ENCODE results near the gene SORT1.
"Not testable (repeated sequence)": the region's sequence is repeated elsewhere in the genome, so short reads cannot be mapped to it uniquely, and the experiment has no call there.

The SORT1 gene

GRCh38 chr1:109396871-109397580 lies 692 bp downstream of the SORT1 start:
- no peak for DNase-seq

DNA sequence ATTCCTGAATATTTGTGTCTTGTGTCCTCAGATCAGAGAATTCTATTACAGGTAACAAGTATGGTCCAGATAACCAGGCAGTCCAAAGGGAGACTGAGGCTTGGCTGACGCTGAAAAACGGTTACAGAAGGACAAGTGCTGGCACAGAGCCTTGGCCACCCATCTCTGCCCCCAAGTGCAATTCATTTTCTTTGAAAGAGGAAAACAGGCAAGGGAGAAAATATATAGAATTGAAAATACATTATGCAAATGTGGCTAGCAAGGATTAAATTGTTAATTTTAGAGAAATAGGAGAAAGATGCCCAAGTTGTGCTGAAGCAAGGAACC lies 1.2 kb downstream of the SORT1 start:
- DNase-seq = no peak

GRCh38 chr1:109395602-109396512 lies 1.9 kb downstream of the SORT1 start:
- no peak for DNase-seq

GRCh38 chr1:109395282-109395599 lies 2.5 kb downstream of the SORT1 start:
- DNase-seq = not testable (repeated sequence)

GRCh38 chr1:109394591-109395281 lies 3.0 kb downstream of the SORT1 start:
- no peak for DNase-seq

- no peak for DNase-seq
These were observed 4.0 kb downstream of the SORT1 start for GRCh38 chr1:109393617-109394233.

DNA sequence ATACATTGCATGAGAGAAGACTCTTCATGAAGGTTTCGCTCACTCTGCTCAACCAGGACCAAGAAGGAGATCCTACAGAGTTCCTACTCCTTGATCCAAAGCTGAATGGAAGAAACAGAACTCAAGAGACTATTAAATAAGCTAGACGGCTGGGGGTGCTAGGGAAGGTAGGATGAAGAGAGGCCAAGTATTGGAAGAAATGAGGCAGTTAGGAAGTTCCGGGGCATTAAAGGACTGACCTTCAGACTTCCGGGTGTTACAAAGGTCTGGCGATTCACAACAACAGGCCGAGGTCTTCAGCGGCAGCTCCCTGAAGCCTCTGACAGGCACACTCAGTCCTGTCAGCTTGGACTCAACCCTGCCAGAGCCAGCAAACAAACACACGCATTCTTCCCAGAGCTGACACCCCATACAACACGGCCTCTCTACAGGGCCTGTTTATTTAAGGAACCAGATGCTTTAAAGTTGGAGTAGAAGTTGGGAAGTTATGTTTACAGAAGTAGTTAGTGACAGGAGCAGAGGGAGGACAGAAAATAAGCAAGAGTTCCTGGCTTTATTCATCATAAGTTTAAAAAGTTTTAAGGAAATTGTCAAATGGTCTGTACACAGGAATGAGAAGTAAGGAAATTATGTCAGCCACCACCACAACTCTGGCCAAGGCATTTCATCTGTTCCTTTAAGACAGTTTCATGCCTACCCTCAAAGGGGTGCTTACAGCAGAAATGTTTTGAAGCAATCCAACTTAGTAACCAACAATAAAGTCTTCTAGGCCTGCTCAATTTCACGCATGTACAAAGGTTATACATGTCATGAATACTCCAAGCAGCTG lies 4.7 kb downstream of the SORT1 start:
- no peak for DNase-seq

GRCh38 chr1:109392037-109392787 lies 5.5 kb downstream of the SORT1 start:
- no peak for DNase-seq

- DNase-seq = no peak
These were observed 6.1 kb downstream of the SORT1 start for GRCh38 chr1:109391626-109392025.

- DNase-seq = no peak
These were observed 6.6 kb downstream of the SORT1 start for GRCh38 chr1:109391157-109391556.

DNA sequence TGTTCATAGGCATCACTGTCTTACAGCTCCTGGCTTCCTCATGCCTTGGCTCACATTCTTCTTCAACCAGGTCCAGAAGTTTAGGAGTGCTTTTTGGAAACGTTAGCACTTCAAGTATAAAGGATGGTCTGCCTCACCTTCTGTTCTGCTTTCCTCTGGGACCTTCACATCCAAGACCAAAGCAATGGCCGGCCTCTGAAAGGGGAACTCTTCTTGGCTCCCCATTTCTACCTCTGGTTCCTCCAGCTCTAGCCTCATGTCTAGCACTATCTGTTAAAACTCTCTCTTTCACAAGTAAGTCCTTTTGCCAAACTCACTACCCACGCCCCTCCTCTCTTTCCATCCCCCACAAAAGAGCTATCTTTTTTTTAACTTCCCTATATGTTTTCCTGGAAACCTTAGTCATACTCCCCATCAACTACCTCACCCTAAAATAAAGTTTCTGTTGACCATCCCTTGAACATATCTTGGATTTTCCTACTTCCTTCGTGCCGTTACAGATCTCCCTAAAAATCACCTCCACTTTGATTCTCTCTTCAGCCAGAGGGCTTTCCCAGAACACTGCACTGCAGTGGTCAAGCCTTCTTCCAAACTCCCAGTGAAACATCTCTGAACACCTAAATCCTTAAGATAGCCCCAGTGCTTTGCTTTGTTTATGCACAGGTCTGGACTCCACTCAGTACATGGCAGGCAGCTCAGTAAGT lies 7.9 kb downstream of the SORT1 start:
- no peak for DNase-seq

GRCh38 chr1:109388884-109389637 lies 8.7 kb downstream of the SORT1 start:
- DNase-seq = no peak

DNA sequence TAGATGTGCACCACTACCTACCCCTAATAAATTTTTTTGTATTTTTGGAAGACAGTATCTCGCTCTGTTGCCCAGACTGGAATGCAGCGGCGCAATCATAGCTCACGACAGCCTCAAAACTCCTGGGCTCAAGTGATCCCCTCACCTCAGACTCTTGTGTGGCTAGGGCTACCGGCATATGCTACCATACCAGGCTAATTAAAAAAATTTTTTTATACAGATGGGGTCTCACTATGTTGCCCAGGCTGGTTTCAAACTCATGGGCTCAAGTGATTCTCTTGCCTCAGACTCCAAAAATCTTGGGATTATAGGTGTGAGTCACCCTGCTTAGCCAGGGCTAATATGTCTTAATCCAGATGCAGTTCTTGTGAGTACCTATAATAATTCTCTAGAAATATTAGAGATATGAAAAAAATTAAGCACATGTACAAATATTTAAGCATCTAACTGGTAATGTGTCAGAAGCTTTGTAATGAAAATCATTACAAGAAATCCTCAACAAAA lies 9.5 kb downstream of the SORT1 start:
- no peak for DNase-seq

- no peak for DNase-seq
These were observed 11.5 kb downstream of the SORT1 start for GRCh38 chr1:109386054-109386717.

DNA sequence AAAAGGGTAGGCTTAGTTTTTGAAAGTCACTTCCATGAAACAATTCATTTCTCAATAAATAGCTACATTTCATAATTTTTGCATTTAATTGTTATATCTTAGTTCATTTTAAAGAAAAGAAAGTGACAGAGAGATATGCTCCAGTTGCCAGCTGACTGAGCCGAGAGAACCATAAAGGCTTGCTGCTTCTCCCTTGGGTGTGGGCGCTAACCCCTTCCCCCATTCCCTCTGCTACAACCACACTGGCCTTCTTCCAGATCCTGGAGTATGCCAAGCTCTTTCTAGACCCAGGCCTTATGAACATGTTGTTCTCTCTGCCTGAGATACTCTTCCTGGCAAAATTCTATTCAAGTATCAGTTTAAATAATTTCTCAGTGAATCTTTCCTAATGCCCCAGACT lies 12.3 kb downstream of the SORT1 start:
- no peak for DNase-seq

DNA sequence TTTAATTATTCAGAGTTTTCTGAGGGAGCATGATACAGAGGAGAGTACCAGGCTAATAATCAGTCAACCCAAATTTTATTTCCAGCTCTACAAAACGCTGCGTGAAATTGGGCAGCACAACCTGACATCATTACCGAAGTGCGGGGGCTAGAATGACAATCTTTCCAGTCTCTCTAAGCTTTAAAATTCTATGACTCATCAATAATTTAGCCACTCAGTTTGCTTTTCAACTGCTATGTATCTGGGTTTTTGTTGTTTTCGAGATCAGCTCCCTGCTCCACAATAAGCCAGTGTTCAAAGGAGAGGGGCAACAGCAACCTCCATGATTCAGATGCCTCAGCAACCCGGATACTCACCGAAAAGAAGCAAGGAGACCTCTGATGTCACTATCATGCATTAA lies 13.9 kb downstream of the SORT1 start:
- no peak for DNase-seq

GRCh38 chr1:109383087-109383779 lies 14.5 kb downstream of the SORT1 start:
- DNase-seq = no peak

DNA sequence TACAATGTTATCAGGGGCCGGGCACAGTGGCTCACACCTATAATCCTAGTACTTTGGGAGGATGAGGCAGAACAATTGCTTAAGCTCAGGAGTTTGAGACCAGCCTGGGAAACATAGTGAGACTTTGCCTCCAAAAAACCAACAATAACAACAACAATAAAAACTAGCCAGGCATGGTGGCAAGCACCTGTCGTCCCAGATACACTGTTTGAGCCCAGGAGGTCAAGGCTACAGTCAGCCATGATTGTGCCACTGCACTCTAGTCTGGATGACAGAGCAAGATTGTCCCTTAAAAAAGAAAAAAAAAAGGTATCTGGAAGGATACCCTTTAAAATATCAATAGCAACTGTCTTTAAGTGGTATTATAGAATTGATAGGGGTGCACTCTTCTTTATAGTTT lies 16.1 kb downstream of the SORT1 start:
- DNase-seq = no peak

- DNase-seq = no peak
These were observed 17.8 kb downstream of the SORT1 start for GRCh38 chr1:109379907-109380306.

All from T1000 (cell line).